GM19467 (cell line): ENCODE data around the gene FDXR.

Experiments used
- ATAC-seq: cut with Tn5 transposase; IDR thresholded peaks from one replicate; pipeline ENCODE4 v1.9.1; 2021; ENCODE audit warnings: mild to moderate bottlenecking, moderate library complexity; ENCODE audit not compliant: unreplicated experiment

The FDXR gene

DNA sequence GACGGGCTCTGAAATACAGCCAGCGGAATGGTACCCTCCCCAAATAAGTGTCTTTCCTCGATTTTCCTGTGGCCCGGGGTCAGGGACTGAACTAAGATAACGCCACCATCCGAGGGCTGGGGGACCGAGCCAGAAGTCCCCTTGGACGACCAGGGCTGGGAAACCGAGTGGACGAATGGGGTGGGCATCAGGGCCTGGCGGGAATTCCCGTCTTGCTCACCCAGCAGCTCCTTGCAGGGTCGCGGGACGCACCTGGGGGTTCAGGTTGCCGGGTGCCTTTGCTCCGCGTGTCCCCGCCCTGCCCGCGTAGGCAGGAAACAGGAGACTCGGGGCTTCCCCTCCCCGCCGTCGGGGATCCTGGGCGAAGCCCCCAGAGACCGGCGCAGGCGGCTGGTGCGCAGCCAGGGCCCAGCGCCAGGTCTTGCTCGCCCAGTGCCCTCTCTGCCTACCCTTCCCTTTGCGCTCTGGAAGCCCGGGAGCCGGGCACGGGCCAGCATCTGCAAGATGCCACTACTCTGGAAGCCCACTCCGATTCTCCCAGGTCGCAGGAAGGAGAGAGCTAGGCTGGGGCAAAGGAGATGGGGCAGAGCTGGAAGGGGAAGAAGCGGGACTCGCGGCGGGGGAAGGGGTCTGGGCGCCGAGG, 12.4 kb downstream of the FDXR start:
- no peak for ATAC-seq

DNA sequence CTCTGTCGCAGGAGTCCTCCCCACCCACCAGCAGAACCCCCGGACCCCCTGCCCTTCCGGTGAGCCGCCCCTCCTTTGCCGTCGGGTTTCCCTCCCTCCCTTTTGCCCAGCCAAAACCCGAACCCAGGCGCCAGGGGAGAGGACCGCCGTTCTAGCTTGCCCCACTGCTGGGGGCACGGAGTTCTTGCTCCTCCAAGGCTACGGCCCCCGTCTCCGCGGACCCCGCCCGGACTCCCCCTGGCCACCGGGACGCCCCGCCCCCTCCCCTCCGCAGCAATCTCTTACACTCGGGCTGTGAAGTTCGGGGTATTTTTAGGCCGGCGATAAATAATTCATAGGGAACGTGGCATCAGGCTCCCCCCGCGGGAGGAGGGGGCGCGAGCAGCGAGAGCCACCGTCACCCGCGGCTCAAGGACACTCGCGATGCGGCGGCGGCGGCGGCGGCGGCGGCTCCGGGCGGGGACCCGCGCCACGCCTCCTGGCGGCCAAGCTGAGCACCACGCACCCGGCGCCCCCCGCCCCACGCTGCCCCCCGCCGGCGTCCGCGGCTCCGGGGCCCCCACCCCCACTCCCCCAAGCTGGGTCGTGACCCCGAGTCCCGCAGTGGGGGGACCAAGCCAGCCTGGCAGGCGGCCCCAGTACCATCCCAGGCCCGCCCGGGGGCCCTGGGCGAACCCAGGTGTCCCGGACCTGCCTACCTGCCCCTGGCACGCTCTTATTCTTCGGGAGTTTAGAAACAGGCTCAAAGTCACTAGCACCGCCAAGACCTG, 13.2 kb downstream of the FDXR start, which contains the start of gene GRIN2C:
GRIN2C (minus strand) TSS at position 427 of the 770 bp plus-strand sequence. CDS start 4,793 bp downstream, outside the sequence.
- ATAC-seq, result no peak

- no peak for ATAC-seq
These were observed 13.9 kb downstream of the FDXR start for GRCh38 chr17:74858672-74859458.

GRCh38 chr17:74857191-74857590, 15.6 kb downstream of the FDXR start:
- no peak for ATAC-seq

GRCh38 chr17:74856112-74856511, 16.7 kb downstream of the FDXR start:
- no peak for ATAC-seq

- ATAC-seq, result no peak
These were observed 17.5 kb downstream of the FDXR start for GRCh38 chr17:74855323-74855722.

DNA sequence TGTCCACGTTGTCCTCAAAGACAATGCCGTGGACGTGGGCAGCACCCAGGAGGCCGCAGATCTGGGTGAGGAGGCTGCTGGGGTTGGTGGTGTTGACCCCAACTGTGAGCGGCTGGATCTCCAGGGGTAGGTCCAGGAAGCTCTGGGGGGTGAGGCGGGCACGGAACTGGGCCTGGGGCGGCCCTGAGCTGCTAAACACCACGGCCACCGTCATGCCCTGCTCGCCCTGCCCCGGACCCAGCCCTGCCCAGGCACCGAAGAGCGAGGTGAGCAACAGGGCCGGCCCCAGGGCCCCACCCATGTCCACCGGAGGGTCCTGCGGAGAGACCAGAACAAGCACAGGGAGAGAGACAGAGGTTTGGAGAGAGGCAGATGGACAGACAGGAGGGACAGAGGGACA, 18.0 kb downstream of the FDXR start:
- ATAC-seq, result no peak

DNA sequence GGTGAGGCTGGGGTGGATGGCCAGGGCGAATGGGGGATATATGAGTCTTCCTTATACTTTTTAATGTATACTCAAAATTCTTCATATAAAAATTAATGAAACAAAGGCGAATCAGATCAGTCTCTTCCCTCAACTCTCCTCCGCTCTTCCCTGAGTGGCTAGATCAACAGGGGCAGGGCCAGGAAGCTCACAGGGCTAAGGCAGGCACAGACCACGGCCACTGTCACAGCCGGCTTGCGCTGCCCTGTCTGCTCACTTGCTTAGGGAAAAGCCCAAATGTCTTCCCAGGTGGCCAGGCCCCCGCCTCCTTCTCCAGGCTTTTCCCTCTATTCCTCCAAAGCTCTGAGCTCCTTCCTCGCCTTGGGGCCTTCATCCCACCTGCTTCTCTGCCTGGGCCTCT, 19.1 kb downstream of the FDXR start:
- ATAC-seq, result no peak

DNA sequence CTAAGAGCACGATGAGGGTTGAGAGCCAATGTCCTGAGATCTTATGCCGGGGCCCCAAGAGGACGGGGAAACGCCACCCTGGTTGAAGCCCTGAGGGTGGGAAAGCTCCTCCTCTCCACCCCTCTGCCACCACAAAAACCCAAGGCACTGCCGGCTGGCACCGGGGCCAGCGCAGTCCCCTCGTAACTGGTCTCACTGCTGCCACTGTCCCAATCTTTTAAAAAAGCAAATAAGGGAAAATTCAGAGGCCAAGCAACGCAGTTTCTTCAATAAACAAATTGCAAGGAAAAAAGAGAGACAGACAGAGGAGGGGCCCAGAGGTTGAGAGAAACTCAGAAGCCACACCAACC, 19.8 kb downstream of the FDXR start:
- ATAC-seq, result no peak

DNA sequence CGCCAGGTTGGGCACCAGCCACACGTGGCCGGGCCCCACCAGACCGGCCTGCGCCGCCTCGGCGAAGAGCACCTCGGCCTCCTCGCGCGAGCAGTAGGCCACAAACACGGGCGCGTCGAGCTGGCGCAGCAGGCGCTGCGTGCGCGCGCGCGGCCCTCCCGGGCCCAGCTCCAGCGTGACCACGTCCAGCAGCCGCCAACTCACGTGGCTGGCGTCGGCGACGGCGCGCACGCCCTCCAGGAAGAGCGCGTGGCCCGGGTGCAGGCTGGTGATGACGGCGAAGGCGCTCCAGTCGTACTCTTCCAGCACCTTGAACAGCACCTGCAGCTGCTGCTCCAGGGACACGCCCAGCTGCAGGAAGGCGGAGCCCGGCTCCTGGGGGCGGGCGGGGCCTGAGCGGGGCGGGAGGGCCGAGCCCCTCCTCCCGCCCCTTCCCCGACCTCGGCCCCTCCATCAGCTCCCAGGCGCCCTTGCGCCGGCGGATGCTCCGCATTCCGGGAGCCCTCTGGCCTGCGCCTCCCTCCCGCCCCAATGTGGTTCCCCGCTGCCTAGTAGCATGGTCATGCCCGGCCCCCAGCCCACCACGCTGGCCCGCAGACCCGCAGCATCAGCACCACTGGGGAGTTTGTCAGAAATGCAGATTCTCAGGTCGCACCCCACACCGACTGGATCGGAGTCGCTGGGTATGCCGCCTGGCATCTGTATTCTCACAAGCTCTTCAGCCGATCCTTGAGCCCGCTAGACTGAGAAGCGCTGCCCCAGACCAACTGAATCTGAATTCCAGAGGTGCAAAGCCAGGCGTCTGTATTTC, 20.4 kb downstream of the FDXR start:
- no peak for ATAC-seq

DNA sequence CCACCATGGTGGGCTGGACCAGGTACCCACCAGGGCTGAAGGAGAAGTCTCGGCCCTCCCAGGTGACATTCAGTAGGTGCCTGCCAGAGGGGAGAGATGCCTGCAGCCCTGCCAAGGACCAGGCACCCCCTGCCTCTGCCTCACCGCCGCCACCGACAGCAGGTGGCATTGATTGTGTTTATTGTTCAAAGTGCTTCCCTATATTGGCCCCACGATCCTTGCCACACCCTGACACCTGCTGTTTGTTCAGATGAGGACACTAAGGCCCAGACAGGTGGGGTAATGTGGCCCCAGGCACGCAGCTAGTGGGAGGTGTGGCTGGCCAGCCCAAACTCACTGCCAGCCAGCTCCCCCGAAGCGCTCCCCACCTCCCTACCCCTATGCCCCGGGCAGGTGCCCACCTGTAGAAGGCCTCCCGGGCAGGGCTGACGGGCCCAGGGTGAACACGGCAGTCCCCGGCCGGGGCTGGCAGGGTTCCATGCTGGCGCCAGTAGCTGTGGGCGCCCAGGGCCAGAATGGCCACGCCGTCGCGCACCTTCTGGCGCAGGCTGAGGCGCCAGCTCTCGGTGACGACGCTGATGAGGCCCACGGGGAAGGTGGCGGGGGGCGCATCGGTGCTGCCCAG, 21.1 kb downstream of the FDXR start:
- no peak for ATAC-seq

GRCh38 chr17:74850914-74851313, 21.9 kb downstream of the FDXR start:
- ATAC-seq, result no peak

GRCh38 chr17:74850310-74850709, 22.5 kb downstream of the FDXR start:
- ATAC-seq, result no peak

DNA sequence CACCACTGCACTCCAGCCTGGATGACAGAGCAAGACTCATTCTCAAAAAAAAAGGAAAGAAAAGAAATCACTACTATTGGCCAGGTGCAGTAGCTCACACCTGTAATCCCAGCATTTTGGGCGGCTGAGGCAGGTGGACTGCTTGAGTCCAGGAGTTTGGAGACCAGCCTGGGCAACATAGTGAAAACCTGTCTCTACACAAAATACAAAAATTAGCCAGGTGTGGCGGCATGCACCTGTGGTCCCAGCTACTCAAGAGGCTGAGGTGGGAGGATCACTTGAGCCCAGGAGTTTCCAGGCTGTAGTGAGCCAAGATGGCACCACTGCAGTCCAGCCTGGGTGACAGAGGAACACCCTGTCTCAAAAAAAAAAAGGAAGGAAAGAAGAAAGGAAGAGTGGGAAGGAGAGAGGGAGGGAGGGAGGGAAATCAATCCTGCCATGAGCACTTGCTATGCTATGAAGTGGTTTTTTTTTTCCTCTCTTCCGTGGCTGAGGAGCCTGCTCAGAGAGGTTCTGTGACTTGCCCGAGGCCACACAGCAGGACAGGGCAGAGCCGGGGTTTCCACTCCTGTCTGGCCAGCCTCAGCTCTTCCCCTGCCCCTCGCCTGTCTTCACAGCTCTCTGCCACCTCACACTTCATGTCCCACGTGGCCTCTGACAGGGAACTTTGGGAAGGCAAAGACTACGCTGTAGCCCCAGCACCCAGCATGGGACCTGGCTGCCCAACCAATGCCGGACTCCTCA, 24.0 kb downstream of the FDXR start:
- no peak for ATAC-seq

- no peak for ATAC-seq
These were observed 26.2 kb downstream of the FDXR start for GRCh38 chr17:74846621-74847020.

DNA sequence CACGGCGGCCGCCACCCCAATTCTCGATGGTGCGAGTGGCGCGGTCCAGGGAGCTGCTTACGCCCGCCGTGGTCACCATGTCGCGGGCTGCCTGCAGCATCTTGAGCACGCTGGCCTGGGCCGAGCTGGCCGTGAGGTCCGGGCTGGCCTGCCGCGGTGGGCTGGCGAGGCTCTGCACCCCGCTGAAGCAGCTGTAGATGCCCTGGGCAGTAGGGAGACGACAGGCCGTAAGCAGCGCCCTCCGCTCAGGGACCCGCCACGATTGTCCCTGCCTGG, 29.5 kb downstream of the FDXR start:
- no peak for ATAC-seq

GRCh38 chr17:74842599-74843351, 30.0 kb downstream of the FDXR start:
- no peak for ATAC-seq

- no peak for ATAC-seq
These were observed 30.6 kb downstream of the FDXR start for GRCh38 chr17:74842146-74842598.

- no peak for ATAC-seq
These were observed 31.7 kb downstream of the FDXR start for GRCh38 chr17:74840989-74841666.
